Stimulated activated effector memory CD8-positive, alpha-beta T cell treated with anti-CD3 and anti-CD28 coated beads, Interleukin-12 subunit alpha, Interleukin-12 subunit beta, amount 100 ng/mL, for 72 hours (primary cell): Measurements from ENCODE around the gene BLM.
"Not testable (repeated sequence)": the region's sequence is repeated elsewhere in the genome, so short reads cannot be mapped to it uniquely, and the experiment has no call there.

Experiments
- ATAC-seq: fragments of 150-1000 bp; cut with Tn5 transposase; 2 replicates; pipeline ENCODE4 v1.10.0; 2021
- DNase-seq, 2 donors: peaks; one replicate each; pipeline ENCODE4 v3.0.0; 2021 to 2022; ENCODE audit warnings: low spot score in 2 of 2
- H3K27ac Mint-ChIP-seq: one replicate; pipeline ENCODE4 v1.8.0; 2022; ENCODE audit warnings: mild to moderate bottlenecking, mixed read lengths
- H3K36me3 Mint-ChIP-seq: one replicate; pipeline ENCODE4 v1.8.0; 2022; ENCODE audit warnings: mild to moderate bottlenecking, mixed read lengths
- H3K4me1 Mint-ChIP-seq: one replicate; pipeline ENCODE4 v1.8.0; 2022; ENCODE audit warnings: mixed read lengths
- H3K4me3 Mint-ChIP-seq: one replicate; pipeline ENCODE4 v1.8.0; 2022; ENCODE audit warnings: mild to moderate bottlenecking, mixed read lengths
- H3K9me3 Mint-ChIP-seq: one replicate; pipeline ENCODE4 v1.8.0; 2022; ENCODE audit warnings: mixed read lengths

Gene BLM

GRCh38 chr15:90716976-90717821, at the start of gene BLM:
BLM (plus strand) TSS chr15:90717346; CDS start chr15:90747393, 30,047 bp downstream.
- ATAC-seq (peak; percentile 100), DNase-seq (peak; percentile 83 to 96)
- no peaks in the 10 kb centered on the region for H3K9me3 Mint-ChIP-seq
- H3K27ac Mint-ChIP-seq = peak within 1 kb of the TSS; percentile 94
- peaks cover 42% of the 10 kb centered on the region for H3K36me3 Mint-ChIP-seq
- peaks cover 19% of the 10 kb centered on the region for H3K4me1 Mint-ChIP-seq
- H3K4me3 Mint-ChIP-seq = peak within 1 kb of the TSS; percentile 97

DNA sequence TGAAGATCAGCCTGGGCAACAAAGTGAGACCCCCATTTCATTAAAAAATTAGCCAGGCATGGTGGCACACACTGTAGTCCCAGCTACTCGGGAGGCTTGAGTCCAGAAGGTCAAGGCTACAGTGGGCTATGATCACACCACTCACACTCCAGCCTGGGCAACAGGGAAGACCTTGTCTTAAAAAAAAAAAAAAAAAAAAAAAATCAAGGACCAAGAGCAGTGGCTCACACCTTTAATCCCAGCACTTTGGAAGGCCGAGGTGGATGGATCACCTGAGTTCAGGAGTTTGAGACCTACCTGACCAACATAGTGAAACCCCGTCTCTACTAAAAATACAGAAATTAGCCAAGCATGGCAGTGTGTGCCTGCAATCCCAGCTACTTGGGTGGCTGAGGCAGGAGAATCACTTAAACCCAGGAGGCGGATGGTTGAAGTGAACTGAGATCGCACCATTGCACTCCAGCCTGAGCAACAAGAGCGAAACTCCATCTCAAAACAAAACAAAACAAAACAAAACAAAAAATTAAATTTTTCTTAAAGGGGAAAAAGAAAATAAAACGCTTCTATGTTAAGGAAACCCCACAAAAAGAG, 49.3 kb upstream of the BLM start:
- H3K27ac Mint-ChIP-seq, H3K36me3 Mint-ChIP-seq, DNase-seq, H3K4me3 Mint-ChIP-seq, ATAC-seq, H3K9me3 Mint-ChIP-seq: not testable (repeated sequence)
- H3K4me1 Mint-ChIP-seq = peaks cover 21% of the 10 kb centered on the region

- H3K4me3 Mint-ChIP-seq, ATAC-seq, H3K9me3 Mint-ChIP-seq, H3K36me3 Mint-ChIP-seq, H3K4me1 Mint-ChIP-seq, DNase-seq: not testable (repeated sequence)
- H3K27ac Mint-ChIP-seq = peak overlapping the region; percentile 17
Measured at GRCh38 chr15:90670631-90671030, 46.5 kb upstream of the BLM start.

- H3K9me3 Mint-ChIP-seq = no peaks in the 10 kb centered on the region
- DNase-seq = no peak
- H3K4me3 Mint-ChIP-seq = no peak overlapping the region
- no peaks in the 10 kb centered on the region for H3K36me3 Mint-ChIP-seq
- no peak overlapping the region for H3K27ac Mint-ChIP-seq
- H3K4me1 Mint-ChIP-seq = peaks cover 9% of the 10 kb centered on the region
- ATAC-seq = no peak
Measured at GRCh38 chr15:90671216-90671615, 45.9 kb upstream of the BLM start.

GRCh38 chr15:90673357-90673756, 43.8 kb upstream of the BLM start:
- not testable (repeated sequence) for H3K36me3 Mint-ChIP-seq, H3K4me3 Mint-ChIP-seq, H3K4me1 Mint-ChIP-seq, ATAC-seq, DNase-seq, H3K27ac Mint-ChIP-seq, H3K9me3 Mint-ChIP-seq

DNA sequence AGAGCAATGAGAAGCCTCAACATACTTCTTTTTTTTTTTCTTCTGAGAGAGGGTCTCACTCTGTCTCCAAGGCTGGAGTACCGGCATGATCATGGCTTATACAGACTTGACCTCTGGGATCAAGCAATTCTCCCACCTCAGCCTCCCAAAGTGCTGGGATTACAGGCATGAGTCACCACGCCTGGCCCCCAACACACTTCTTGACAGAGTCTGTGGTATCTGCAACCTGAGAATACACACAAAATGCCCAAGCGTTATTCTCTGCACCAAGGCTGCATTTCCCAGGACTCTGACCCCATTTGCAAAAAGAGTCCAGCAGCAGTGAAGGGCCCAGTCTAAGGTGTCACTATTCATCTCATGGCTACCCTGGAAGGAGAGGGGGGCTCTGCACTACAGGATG, 42.7 kb upstream of the BLM start:
- H3K9me3 Mint-ChIP-seq = no peaks in the 10 kb centered on the region
- no peak overlapping the region for H3K4me3 Mint-ChIP-seq
- DNase-seq (no peak), ATAC-seq (no peak)
- peaks cover 8% of the 10 kb centered on the region for H3K4me1 Mint-ChIP-seq
- no peaks in the 10 kb centered on the region for H3K36me3 Mint-ChIP-seq
- no peak overlapping the region for H3K27ac Mint-ChIP-seq

DNA sequence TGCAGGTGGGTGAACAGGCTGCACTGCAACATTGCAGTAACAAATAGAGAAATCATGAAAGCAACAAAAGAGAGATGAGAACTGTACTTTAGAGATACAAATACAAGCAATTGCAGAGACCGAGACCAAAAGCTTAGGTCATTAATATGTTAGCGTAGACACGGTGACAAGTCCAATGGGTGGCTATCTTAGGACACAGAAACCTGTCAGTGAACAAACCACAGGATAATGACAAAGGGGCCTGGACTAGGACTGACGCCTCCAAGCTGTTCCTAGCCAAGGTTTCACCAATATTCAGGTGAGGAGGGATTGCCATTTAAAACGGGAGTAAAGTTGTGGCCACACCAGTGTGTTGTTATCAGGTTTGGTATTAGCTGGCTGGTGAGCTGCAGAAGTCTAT, 41.7 kb upstream of the BLM start:
- Mint-ChIP-seq H3K36me3 (no peaks in the 10 kb centered on the region), H3K27ac (no peak overlapping the region), H3K4me1 (peaks cover 8% of the 10 kb centered on the region), H3K9me3 (no peaks in the 10 kb centered on the region), H3K4me3 (no peak overlapping the region)
- ATAC-seq (no peak), DNase-seq (no peak)

- Mint-ChIP-seq H3K4me3 (peak overlapping the region; percentile 12), H3K36me3 (no peaks in the 10 kb centered on the region), H3K4me1 (peaks cover 8% of the 10 kb centered on the region), H3K9me3 (no peaks in the 10 kb centered on the region), H3K27ac (peak overlapping the region; percentile 23)
- ATAC-seq (peak; percentile 75), DNase-seq (no peak)
Measured at GRCh38 chr15:90677807-90678790, 39.0 kb upstream of the BLM start.

DNA sequence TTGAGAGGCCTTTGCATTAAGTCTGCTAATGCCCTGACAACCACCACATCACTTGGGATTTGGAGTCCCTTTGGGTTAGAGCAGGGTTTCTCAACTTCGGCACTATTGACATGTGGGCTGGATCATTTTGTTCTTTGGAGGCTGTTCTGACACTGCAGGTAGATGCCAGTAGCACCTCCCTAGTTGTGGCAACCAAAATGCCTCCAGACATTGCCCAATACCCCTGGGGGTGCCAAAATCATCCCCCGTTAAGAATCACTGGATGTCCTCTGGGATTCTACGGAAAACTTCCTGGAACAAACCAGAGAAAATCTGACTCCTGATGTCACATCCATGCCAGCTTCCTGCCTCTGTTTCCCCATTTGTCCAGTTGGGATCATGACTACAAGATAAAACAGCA, 37.2 kb upstream of the BLM start:
- peaks cover 15% of the 10 kb centered on the region for H3K4me1 Mint-ChIP-seq
- no peaks in the 10 kb centered on the region for H3K36me3 Mint-ChIP-seq
- no peaks in the 10 kb centered on the region for H3K9me3 Mint-ChIP-seq
- no peak for ATAC-seq
- no peak for DNase-seq
- H3K27ac Mint-ChIP-seq = no peak overlapping the region
- H3K4me3 Mint-ChIP-seq = no peak overlapping the region

- DNase-seq (no peak), ATAC-seq (peak; percentile 56)
- no peaks in the 10 kb centered on the region for H3K36me3 Mint-ChIP-seq
- H3K4me3 Mint-ChIP-seq = no peak overlapping the region
- H3K27ac Mint-ChIP-seq = no peak overlapping the region
- H3K9me3 Mint-ChIP-seq = no peaks in the 10 kb centered on the region
- H3K4me1 Mint-ChIP-seq = peaks cover 15% of the 10 kb centered on the region
Measured at GRCh38 chr15:90680371-90680935, 36.7 kb upstream of the BLM start.

- DNase-seq (no peak), ATAC-seq (no peak)
- H3K4me3 Mint-ChIP-seq = no peak overlapping the region
- no peaks in the 10 kb centered on the region for H3K9me3 Mint-ChIP-seq
- peaks cover 16% of the 10 kb centered on the region for H3K4me1 Mint-ChIP-seq
- H3K36me3 Mint-ChIP-seq = no peaks in the 10 kb centered on the region
- no peak overlapping the region for H3K27ac Mint-ChIP-seq
Measured at GRCh38 chr15:90681056-90681455, 36.1 kb upstream of the BLM start.

GRCh38 chr15:90681480-90681879, 35.7 kb upstream of the BLM start:
- H3K9me3 Mint-ChIP-seq = no peaks in the 10 kb centered on the region
- H3K4me3 Mint-ChIP-seq = no peak overlapping the region
- DNase-seq (no peak), ATAC-seq (no peak)
- H3K36me3 Mint-ChIP-seq = no peaks in the 10 kb centered on the region
- H3K4me1 Mint-ChIP-seq = peaks cover 20% of the 10 kb centered on the region
- no peak overlapping the region for H3K27ac Mint-ChIP-seq

DNA sequence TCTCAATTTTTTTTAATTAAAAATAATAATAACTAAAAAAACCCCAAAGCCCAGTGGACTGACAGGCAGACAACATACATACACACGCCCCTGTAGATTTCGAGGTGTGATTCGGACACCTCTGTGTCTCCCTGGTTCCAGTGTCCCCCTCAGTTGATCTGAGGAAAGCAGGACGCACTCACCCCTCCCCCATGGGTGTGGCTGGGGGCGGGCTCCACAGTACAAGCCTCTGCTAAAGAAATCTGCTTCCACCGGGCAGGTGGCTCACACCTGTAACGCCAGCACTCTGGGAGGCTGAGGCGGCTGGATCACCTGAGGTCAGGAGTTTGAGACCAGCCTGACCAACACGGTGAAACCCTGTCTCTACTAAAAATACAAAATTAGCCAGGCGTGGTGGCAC, 33.8 kb upstream of the BLM start:
- no peak overlapping the region for H3K4me3 Mint-ChIP-seq
- no peak overlapping the region for H3K27ac Mint-ChIP-seq
- ATAC-seq (no peak), DNase-seq (no peak)
- H3K36me3 Mint-ChIP-seq = no peaks in the 10 kb centered on the region
- peaks cover 22% of the 10 kb centered on the region for H3K4me1 Mint-ChIP-seq
- no peaks in the 10 kb centered on the region for H3K9me3 Mint-ChIP-seq

- no peak for DNase-seq
- H3K4me3 Mint-ChIP-seq = no peak overlapping the region
- H3K36me3 Mint-ChIP-seq = no peaks in the 10 kb centered on the region
- H3K27ac Mint-ChIP-seq = peak overlapping the region; percentile 71
- no peak for ATAC-seq
- H3K9me3 Mint-ChIP-seq = no peaks in the 10 kb centered on the region
- H3K4me1 Mint-ChIP-seq = peaks cover 19% of the 10 kb centered on the region
Measured at GRCh38 chr15:90683876-90684275, 33.3 kb upstream of the BLM start.

DNA sequence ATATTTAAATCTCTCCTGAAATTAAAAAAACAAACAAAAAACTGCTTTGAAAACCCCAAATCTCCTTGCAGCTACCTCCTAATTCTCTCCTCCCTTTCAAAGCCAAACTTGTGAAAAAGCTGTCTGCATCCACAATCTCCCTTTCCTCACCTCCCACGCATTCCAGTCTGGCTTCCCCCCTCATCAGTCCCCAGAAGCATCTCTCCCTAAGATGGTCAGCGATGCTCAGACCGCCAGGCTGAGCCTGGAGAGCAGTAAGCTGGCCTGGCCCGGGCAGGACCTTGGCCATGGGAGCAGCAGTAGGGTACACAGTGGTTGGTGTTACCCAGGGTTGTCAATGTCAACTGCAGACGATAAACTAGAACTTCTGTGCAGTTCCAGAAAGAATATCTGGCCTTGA, 32.9 kb upstream of the BLM start:
- Mint-ChIP-seq H3K36me3 (no peaks in the 10 kb centered on the region), H3K4me1 (peaks cover 19% of the 10 kb centered on the region), H3K9me3 (no peaks in the 10 kb centered on the region), H3K27ac (peak overlapping the region; percentile 71), H3K4me3 (no peak overlapping the region)
- DNase-seq (no peak), ATAC-seq (no peak)
